ENCODE measurements around the gene FNDC3A.
"Not testable (repeated sequence)": the region's sequence is repeated elsewhere in the genome, so short reads cannot be mapped to it uniquely, and the experiment has no call there.

The FNDC3A gene

GRCh38 chr13:48994706-48995105 lies 19.0 kb downstream of the FNDC3A start:
- H3K4me3 ChIP-seq (ENCODE audit: low read depth, low read length): no peak overlapping the region
- H3K36me3 ChIP-seq: peaks cover 33% of the 10 kb centered on the region
- no peaks in the 10 kb centered on the region; the same call in 1 of the 2 replicates for H3K9me3 ChIP-seq
- DNase-seq: no peak
- H3K27me3 ChIP-seq: no peaks in the 10 kb centered on the region
- TF ChIP-seq CTCF (IDR thresholded peaks at IDR 0.05; ENCODE audit: low read depth, low read length): no peak
- H3K4me1 ChIP-seq: no peaks in the 10 kb centered on the region

GRCh38 chr13:48998641-48999292 lies 23.1 kb downstream of the FNDC3A start:
- Histone ChIP-seq H3K27me3 (no peaks in the 10 kb centered on the region), H3K4me3 (ENCODE audit: low read depth, low read length) (no peak overlapping the region), H3K4me1 (no peaks in the 10 kb centered on the region), H3K9me3 (peaks cover 2% of the 10 kb centered on the region; the same call in 1 of the 2 replicates), H3K36me3 (peaks cover 29% of the 10 kb centered on the region)
- TF ChIP-seq CTCF (IDR thresholded peaks at IDR 0.05; ENCODE audit: low read depth, low read length): no peak
- no peak for DNase-seq

GRCh38 chr13:49000247-49000646 lies 24.5 kb downstream of the FNDC3A start:
- peaks cover 24% of the 10 kb centered on the region for H3K36me3 ChIP-seq
- H3K4me3 ChIP-seq (ENCODE audit: low read depth, low read length): no peak overlapping the region
- no peaks in the 10 kb centered on the region for H3K4me1 ChIP-seq
- no peaks in the 10 kb centered on the region for H3K27me3 ChIP-seq
- H3K9me3 ChIP-seq: peaks cover 2% of the 10 kb centered on the region; the same call in 1 of the 2 replicates
- DNase-seq: no peak
- TF ChIP-seq CTCF (IDR thresholded peaks at IDR 0.05; ENCODE audit: low read depth, low read length): no peak

- DNase-seq; H3K4me1 ChIP-seq; H3K27me3 ChIP-seq; H3K36me3 ChIP-seq; H3K4me3 ChIP-seq (ENCODE audit: low read depth, low read length); H3K9me3 ChIP-seq: not testable (repeated sequence)
Measured at GRCh38 chr13:49018986-49019635, 43.4 kb downstream of the FNDC3A start.

GRCh38 chr13:49020328-49020727 lies 44.6 kb downstream of the FNDC3A start:
- H3K27me3 ChIP-seq: no peaks in the 10 kb centered on the region
- peaks cover 17% of the 10 kb centered on the region for H3K36me3 ChIP-seq
- no peak for TF ChIP-seq CTCF (IDR thresholded peaks at IDR 0.05; ENCODE audit: low read depth, low read length)
- H3K9me3 ChIP-seq: no peaks in the 10 kb centered on the region; the same call in 1 of the 2 replicates
- H3K4me1 ChIP-seq: no peaks in the 10 kb centered on the region; the same call in 1 of the 2 replicates
- H3K4me3 ChIP-seq (ENCODE audit: low read depth, low read length): no peak overlapping the region
- DNase-seq: no peak

- DNase-seq: no peak
- Histone ChIP-seq H3K36me3 (peaks cover 22% of the 10 kb centered on the region), H3K9me3 (no peaks in the 10 kb centered on the region; the same call in 1 of the 2 replicates), H3K4me1 (no peaks in the 10 kb centered on the region; the same call in 1 of the 2 replicates), H3K27me3 (no peaks in the 10 kb centered on the region), H3K4me3 (ENCODE audit: low read depth, low read length) (no peak overlapping the region)
- no peak for TF ChIP-seq CTCF (IDR thresholded peaks at IDR 0.05; ENCODE audit: low read depth, low read length)
Measured at GRCh38 chr13:49020940-49021553, 45.3 kb downstream of the FNDC3A start.

Measured in BE2C (cell line).